ENCODE results near the gene KIFC1. TPM values are rescaled to one million over a fixed set of nuclear protein-coding genes. Genes with fewer than 3 reads are reported as not detected.
A peak's percentile ranks its signal among the peaks of the same experiment; 100 is the strongest.

The KIFC1 gene
- total and polyA plus RNA-seq, 9 of the 15 experiments (the other 6 are each of a cell fraction or from before 2014, with no cell fraction given) = 1.3 to 95.2 (median 76.9) TPM

GRCh38 chr6:33428966-33429749, 37.5 kb downstream of the KIFC1 start (continued):
- TF ChIP-seq ZNF639 (CRISPR knock-in tag; conservative IDR thresholded peaks at IDR 0.05 in 1 of 2, IDR thresholded peaks at IDR 0.05 in 1 of 2) (no peak), CBFA2T3 (IDR thresholded peaks at IDR 0.05) (0 out of 2 replicates have a peak, but pooled peaks have one; percentile 12), DPF2 (IDR thresholded peaks at IDR 0.05) (no peak), TBL1XR1 (IDR thresholded peaks at IDR 0.05; ENCODE audit: low read length in 2 of 2) (no peak)

- H3K36me3 ChIP-seq (ENCODE audit: control insufficient read depth, insufficient read depth, low read length) = no peaks in the 10 kb centered on the region
- no peak overlapping the region for H2AFZ ChIP-seq (ENCODE audit: low read depth, low read length)
- no peaks in the 10 kb centered on the region for H3K9me3 ChIP-seq (replicated peaks; ENCODE audit: control insufficient read depth, insufficient read depth, low read depth, low read length)
- FAIRE-seq (no peak), ATAC-seq (no peak), DNase-seq (ENCODE audit: extremely low read depth in 1 of 4, low spot score in 3 of 4) (no peak)
- no peak overlapping the region for H3K9ac ChIP-seq (ENCODE audit: insufficient read depth in 1 of 2, low read depth in 2 of 2, low read length in 2 of 2)
- H3K9me1 ChIP-seq (ENCODE audit: control insufficient read depth, insufficient read depth, low read length) = no peaks in the 10 kb centered on the region
- no peaks in the 10 kb centered on the region for H3K27me3 ChIP-seq (ENCODE audit: control insufficient read depth in 2 of 2, insufficient read depth in 2 of 2, low read length in 2 of 2)
- no peak overlapping the region for H3K4me3 ChIP-seq
- H3K4me1 ChIP-seq (replicated peaks in 1 of 2; ENCODE audit: control insufficient read depth in 2 of 2, insufficient read depth in 2 of 2, low read length in 2 of 2) = peaks cover 48 to 59% of the 10 kb centered on the region in 2 experiments
- CTCF ChIA-PET (ENCODE audit: low intra/inter-chr PET ratio) = interaction anchor here (0.6 kb wide), 1 partner anchor 10 kb away, joined by 3 read pairs; no protein-coding TSS in a partner anchor
- H3K79me2 ChIP-seq (ENCODE audit: control insufficient read depth, insufficient read depth, low read length) = peaks cover 45% of the 10 kb centered on the region
- peak overlapping the region; percentile 82 for H3K4me2 ChIP-seq (ENCODE audit: insufficient read depth, low read length)
- POLR2A ChIA-PET = interaction anchor here (0.6 kb wide), 1 partner anchor 285 kb away, joined by 3 read pairs; no protein-coding TSS in a partner anchor
- 57% methylated on average over 2 of the region's 2 CpGs for WGBS (ENCODE audit: insufficient coverage, low coverage, missing lambda C conversion rate)
- H4K20me1 ChIP-seq (replicated peaks; ENCODE audit: control insufficient read depth, insufficient read depth, low read length) = no peaks in the 10 kb centered on the region; the same call in 1 of the 2 replicates
- no peak overlapping the region; the same call in 2 of the 3 replicates for H3K27ac ChIP-seq (ENCODE audit: extremely low read depth, low read depth, low read length)
- intact Hi-C loops (cut with micrococcal nuclease) = loop anchor here (5.0 to 10.0 kb wide), 4 partner anchors 55 to 305 kb away; partner anchors contain the start of genes BAK1 and RGL2
- BruUV-seq (replicated peaks) = no TSS peak
- no peak for TF ChIP-seq MTA1 (IDR thresholded peaks at IDR 0.05; ENCODE audit: borderline replicate concordance)
- peak; percentile 35; the same call in 1 of the 2 replicates for TF ChIP-seq ZNF316 (IDR thresholded peaks at IDR 0.05)
- TF ChIP-seq BRCA1 (IDR thresholded peaks at IDR 0.05) = no peak
- TF ChIP-seq BRCA1 (CRISPR knock-in tag; IDR thresholded peaks at IDR 0.05) = peak; percentile 4; the same call in 1 of the 2 replicates
- in situ Hi-C loops (cut with MboI) = no loop called here
These were observed 38.1 kb downstream of the KIFC1 start for GRCh38 chr6:33429750-33430052.
